Cardiac fibroblast (primary cell): ENCODE results near the gene TBC1D7.

Experiments
- DNase-seq, 2 donors: peaks; one replicate each; pipeline versions ENCODE4 v3.0.0 to v3.0.0-alpha.2; 2010; ENCODE audit warnings: low read depth in 2 of 2
- H3K4me3 ChIP-seq, 2 donors: replicated peaks in 1 of 2; 1 replicate in 1 of 2; 2 replicates in 1 of 2; pipeline ENCODE4 v1.5.1; 2011; ENCODE audit warnings: low read depth in 2 of 2, low read length in 2 of 2, mild to moderate bottlenecking in 2 of 2, moderate library complexity in 1 of 2
- CTCF ChIP-seq: IDR thresholded peaks from one replicate; pipeline ENCODE4 v1.5.1; 2011; ENCODE audit warnings: low read depth, mild to moderate bottlenecking, low read length, inconsistent platforms

TBC1D7 gene

DNA sequence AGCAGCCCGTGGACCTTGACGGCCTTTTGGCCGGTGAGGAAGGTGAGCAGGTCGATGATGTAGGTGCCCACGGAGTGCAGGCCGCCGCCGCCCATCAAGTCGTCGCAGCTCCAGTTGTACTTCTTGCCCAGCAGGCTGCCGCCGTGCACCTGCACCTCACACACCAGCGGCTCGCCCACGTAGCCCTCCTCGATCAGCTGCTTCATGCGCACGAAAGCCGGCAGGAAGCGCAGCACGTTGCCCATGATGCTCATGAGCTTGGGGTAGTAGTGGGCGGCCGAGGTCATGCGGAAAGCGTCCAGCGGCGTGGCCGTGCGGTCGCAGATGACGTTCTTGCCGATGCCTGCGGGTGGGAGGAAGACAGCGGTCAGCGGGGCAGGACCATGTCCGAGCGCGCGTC is 37.0 kb upstream of the TBC1D7 start:
- H3K4me3 ChIP-seq, result no peak overlapping the region
- no peak for TF ChIP-seq CTCF
- DNase-seq, result no peak

DNA sequence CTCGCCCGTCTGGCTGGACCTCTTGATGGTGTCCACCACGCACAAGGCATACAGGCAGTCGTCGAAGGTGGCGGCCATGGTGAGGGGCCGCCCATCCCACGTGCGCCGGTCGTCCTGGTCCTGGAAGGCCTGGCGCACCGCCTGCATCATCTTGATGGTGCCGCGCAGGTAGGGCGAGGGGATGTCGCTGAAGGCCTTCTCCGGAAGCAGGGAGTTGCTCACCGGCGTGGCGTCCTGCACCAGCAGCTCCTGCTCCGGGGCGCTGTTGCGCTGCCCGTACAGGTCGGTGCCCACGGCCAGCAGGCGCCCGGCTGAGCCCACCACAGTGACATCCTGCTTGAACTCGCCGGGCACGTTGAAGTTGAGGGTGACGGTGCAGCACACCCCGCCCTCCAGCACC is 36.5 kb upstream of the TBC1D7 start:
- no peak for TF ChIP-seq CTCF
- H3K4me3 ChIP-seq, result no peak overlapping the region

GRCh38 chr6:13362412-13362811 is 34.1 kb upstream of the TBC1D7 start:
- TF ChIP-seq CTCF, result no peak
- peak in 1 of 2 donors; percentile 87 for DNase-seq
- no peak overlapping the region for H3K4me3 ChIP-seq

More for the DNA sequence above, 36.5 kb upstream of the TBC1D7 start:
- no peak for DNase-seq

DNA sequence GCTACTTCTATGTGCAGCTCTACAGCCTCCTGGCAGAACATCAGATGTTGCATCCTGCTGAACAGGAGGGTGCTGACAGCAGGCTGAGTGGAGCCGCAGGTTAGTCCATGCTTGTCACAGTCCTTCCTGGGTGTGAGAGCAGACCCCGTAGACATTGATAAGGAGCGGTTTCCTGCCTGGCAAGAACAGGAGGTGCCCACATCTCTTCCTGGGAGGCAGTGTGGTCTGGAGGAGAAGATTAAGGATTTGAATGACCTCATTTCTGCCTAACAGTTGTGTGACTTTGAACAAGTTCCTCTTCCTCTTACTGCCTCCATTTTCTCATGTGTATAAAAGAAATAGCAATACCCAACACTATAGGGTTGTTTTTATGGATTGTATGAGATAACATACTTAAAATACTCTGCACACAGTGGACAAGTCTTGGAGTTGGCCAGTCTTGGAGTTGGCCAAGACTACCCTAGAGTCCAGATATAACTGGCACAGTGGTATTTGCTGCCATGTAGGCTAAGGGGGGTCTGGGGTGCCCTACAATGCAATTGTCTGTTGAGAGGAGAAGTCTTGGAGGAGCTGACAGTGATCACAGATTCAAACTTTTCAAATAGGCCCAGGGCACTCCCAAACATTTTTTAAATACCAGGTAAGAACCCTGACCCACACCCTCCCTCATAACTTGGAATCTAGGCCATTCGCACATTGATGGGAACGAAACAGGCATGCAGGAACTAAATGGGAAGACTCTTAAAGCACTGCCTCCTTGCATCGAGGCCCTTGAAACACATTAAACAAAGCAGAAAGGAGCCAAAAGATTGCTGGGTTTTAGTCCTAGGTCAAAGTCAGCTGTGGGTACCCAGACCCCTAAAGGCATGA is 32.6 kb upstream of the TBC1D7 start:
- no peak for TF ChIP-seq CTCF
- peak; percentile 23 to 79 for DNase-seq
- no peak overlapping the region for H3K4me3 ChIP-seq

GRCh38 chr6:13359287-13359686 is 30.9 kb upstream of the TBC1D7 start:
- TF ChIP-seq CTCF, result no peak
- no peak overlapping the region for H3K4me3 ChIP-seq
- no peak for DNase-seq

GRCh38 chr6:13358511-13358910 is 30.2 kb upstream of the TBC1D7 start:
- TF ChIP-seq CTCF, result no peak
- DNase-seq, result no peak
- H3K4me3 ChIP-seq, result no peak overlapping the region
